Left renal pelvis (tissue), 4 donors: ENCODE results near the gene VIPR2. TPM values are rescaled to one million over a fixed set of nuclear protein-coding genes. Genes with fewer than 3 reads are reported as not detected.
"Not testable (repeated sequence)": the region's sequence is repeated elsewhere in the genome, so short reads cannot be mapped to it uniquely, and the experiment has no call there.

Source experiments
- DNase-seq, 4 donors: peaks; one replicate each; pipeline ENCODE4 v3.0.0-alpha.2; 2013; ENCODE audit warnings: low read depth in 4 of 4, low spot score in 3 of 4
- polyA plus RNA-seq, 4 donors: library from polyadenylated mRNA; unstranded; fragments of 120-200 nt; gene quantifications; one replicate each; pipeline ENCODE4 v1.2.1, GENCODE V29; 2013; ENCODE audit not compliant: insufficient read length in 4 of 4

VIPR2 gene
- polyA plus RNA-seq, 4 donors: 2.7 to 13.3 (median 3.4) TPM

DNA sequence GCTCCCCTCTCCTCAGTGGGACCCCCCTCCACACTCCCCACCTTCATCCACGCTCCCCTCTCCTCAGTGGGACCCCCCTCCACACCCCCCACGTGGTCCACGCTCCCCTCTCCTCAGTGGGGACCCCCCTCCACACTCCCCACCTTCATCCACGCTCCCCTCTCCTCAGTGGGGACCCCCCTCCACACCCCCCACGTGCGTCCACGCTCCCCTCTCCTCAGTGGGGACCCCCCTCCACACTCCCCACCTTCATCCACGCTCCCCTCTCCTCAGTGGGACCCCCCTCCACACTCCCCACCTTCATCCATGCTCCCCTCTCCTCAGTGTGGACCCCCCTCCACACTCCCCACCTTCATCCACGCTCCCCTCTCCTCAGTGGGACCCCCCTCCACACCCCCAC, 146.4 kb downstream of the VIPR2 start:
- DNase-seq: not testable (repeated sequence)

DNA sequence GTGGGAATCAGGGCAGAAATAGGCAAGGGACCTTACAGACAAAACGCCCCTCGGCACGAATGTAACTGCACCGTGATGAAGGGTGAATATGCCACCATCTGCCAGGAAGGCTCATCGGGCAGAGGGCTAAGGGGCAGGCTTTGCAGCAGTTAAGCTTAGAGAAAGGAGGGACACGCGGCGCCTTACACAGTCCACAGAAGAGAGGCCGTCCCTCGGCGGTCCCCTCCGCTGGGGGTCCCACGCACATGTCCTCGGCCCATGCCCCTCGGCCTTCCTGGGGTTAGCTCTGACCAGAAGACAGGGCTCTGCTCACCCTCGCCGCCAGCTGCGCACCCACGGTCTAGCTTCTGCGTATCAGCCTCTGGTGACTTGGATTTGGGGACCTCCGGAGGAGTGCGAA, 147.2 kb downstream of the VIPR2 start:
- DNase-seq: no peak

DNA sequence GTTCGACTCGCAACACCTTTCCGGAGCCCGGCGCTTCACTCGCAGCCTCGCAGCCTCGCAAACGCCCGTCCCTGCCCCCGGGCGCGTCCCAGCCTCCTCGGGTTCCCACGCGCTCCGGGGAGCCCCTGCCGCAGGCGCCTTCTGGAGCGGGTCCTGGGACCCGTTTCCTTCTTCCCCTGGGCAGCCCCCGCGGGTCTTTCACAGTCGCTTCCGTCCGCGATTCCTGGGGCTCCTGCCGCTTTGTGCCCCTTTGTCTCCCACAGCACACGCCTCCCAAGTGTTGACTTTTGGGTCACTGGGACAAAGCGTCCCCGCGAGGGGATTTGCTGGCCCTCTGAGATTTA, 147.6 kb downstream of the VIPR2 start:
- no peak for DNase-seq

DNA sequence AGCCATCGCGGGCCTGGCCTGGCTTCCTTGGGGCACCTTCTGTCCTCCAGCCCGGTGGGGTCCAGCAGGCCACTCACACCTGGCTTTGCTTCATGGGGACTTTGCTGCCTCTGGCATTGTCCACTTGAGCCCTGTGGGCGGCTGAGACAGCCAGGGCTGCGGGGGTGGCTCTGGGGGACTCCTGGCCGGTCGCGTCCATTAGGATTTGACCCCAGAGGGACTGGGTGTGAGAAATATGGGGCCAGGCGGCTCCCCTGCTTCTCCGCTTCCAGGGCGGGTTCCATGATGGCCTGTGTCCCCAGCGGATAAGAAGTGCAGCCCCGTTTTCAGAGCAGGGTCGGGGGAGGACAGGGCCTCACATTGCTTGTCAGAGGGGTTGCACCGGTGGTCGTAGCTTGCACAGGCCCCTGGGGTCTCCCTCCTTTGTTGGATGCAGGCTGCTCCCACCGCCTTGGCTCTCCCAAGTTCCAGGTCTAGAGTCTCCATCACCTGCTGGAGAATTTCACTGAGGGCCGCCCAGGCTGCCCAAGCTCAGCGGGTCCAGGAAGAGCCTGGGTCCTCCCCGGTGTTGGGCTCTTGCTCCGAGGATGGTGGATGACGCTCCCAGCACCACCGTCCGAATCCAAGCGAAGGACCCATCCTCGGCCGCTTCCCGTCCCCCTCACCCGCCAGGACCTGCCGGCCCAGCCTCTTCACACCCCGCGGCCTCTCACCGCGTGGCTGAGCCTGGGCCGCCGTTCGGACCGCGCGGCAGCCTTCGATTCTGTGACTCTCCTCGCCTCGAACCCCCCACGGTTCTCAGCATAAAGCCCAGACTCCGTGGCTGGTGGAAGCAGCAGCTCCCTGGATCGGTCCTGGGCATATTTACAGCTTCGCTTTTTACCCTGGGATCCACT, 148.2 kb downstream of the VIPR2 start:
- no peak for DNase-seq

DNA sequence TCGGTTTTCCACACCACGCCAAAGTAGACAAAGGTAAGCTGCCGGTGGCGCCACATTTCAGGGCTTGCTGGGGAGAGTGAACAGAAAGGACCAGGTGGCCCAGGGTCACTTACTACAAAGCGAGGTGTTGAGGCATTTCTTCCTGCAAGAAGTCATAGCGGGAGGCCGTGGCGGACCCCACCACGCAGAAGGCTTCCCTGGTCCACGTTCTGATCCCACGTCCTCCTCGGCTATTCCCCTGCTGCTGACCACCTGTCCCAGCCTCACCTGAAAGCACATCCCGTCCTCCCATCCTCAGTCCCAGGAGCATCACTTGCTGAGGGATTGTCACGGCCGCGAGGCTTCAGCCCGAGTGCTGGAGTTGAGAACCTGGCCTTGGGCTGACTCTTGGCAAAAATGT, 149.2 kb downstream of the VIPR2 start:
- no peak for DNase-seq

DNA sequence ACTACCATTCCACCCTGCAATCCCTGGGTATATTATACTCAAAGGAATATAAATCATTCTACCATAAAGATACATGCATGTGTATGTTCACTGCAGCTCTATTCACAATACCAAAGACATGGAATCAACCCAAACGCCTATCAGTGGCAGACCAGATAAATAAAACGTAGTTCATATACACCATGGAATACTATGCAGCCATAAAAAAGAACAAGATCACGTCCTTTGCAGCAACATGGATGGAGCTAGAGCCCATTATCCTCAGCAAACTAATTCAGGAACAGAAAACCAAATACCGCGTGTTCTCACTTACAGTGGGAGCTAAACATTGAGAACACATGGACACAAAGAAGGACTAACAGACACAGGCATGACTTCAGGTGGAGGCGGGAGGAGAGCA, 150.0 kb downstream of the VIPR2 start:
- no peak for DNase-seq

DNA sequence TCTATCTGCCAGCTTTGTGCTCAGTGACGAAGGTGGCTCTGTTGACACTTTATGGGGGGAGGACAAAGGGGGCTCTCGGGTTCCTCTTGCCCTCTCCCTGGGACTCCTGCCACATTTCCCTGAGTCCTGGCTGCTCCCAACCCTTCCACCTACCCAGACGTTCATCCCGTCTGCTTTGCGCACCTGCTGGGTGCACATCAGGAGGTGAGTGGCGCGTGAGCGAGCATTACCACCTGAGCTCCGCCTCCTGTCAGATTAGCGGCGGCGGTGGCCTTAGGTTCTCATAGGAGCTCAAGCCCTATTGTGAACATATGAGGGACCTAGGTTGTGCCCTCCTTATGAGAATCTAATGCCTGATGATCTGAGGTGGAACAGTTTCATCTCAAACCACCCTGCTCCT, 151.1 kb downstream of the VIPR2 start:
- no peak for DNase-seq

DNA sequence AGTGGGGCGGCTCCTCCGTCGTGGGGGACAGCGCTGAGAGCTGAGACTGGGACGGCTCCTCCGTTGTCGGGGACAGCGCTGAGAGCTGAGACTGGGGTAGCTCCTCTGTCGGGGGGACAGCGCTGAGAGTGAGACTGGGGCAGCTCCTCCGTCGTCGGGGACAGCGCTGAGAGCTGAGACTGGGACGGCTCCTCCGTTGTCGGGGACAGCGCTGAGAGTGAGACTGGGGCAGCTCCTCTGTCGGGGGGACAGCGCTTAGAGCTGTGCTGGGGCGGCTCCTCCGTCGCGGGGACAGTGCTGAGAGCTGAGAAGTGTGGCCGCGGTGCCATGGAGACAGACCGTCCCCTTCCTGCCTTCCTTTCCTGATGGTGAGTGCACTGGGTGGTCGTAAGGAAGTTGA, 151.9 kb downstream of the VIPR2 start:
- no peak for DNase-seq

DNA sequence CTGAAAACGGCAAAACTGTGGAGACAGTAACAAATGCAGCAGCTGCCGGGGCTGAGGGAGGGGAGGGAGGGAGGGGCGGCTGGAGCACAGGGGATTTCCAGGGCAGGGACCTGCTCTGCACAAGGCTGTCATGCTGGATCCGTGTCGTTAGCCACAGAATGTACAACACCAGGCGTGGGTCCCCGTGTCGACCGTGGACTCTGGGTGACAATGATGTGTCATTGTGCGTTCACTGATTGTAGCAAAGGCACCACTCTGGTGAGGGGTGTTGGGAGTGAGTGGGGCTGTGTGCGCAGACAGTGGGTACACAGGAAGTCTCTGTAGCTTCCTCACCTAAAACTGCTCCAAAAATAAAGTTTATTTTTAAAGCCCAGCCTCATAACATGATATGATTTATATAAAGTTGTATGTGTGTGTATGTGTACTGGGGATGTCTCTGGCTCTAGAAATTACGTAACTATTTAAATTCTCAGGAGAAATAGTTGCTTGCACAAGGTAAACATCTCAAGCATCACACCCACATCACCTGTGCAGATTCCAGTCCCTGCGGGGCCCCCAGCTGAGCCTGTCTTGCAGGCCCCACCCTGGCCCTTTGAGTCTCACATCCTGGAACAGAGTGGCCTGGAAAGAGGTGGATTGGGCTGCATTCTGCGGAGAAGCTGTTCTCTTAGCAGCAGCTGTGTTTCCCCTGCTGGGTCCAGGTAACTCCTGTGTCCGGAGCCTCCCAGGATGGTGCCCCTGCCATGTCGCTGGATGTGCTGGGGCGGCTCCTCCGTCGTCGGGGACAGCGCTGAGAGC, 152.6 kb downstream of the VIPR2 start:
- no peak for DNase-seq

DNA sequence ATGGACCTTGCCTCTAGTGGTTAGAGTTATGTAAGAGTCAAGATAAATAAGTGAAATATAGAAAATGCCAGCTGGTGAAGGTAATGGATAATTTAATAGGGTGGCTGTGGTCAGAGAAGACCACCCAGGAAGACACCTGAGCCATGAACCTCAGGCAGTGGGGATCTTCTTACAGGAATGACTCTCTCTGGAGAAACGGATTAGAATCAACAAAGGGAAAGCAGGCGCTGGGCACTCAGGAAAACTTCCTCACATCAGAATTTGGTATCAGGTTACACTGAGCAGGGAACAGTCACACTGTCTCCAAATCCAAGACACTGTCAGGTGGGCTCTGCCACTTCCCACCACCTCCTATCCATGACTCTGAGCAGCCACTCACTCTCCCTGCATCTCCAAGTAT, 155.7 kb downstream of the VIPR2 start:
- no peak for DNase-seq

DNA sequence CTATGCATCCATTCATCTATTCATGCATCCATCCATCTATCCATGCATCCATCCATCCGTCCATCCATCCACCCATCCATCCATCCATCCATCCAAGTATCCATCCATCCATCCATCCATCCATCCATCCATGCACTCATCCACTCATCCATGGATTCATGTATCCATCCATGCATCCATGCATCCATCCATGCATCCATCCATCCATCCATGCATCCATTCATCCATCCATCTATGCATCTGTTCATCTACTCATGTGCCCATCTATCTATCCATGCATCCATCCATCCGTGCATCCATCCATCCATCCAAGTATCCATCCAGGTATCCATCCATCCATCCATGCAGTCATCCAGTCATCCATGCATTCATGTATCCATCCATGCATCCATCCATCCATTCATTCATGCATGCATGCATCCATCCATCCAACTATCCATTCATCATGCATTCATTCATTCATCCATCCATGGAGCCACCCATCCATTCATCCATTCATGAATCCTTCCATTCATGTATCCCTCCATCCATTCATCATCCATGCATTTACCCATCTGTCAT, 156.3 kb downstream of the VIPR2 start:
- no peak for DNase-seq

DNA sequence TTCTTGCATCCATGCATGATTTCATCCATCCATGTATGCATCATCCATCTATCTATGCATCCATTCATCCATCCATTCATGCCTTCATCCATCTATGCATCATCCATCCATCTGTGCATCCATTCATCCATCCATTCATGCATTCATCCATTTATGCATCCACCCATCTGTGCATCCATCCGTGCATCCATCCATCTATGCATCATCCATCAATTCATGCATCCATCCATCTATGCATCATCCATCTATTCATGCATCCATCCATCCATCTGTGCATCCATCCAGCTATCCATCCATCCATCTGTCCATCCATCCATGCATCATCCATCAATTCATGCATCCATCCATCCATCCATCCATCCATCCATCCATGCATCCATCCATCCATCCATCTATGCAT, 157.0 kb downstream of the VIPR2 start:
- no peak for DNase-seq

DNA sequence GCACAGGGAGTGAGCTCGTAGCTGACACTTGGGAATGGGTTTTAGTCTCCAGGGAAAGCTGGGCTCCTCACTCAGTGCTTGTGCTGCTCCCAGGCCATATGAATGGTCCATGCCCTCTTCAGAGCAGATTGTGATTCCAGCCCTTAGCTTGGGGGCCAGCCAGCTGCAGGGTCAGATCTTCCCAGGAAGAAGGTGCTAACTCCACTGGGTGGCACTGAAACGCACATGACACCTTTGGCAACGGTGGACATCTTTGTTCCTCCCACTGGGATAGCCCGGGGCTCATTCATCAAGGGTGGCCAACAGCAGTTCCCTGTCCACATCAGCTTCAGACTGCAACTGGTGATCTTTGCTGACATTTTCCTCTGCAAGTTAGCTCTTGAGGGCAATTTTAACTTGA, 159.1 kb downstream of the VIPR2 start:
- DNase-seq: no peak

DNA sequence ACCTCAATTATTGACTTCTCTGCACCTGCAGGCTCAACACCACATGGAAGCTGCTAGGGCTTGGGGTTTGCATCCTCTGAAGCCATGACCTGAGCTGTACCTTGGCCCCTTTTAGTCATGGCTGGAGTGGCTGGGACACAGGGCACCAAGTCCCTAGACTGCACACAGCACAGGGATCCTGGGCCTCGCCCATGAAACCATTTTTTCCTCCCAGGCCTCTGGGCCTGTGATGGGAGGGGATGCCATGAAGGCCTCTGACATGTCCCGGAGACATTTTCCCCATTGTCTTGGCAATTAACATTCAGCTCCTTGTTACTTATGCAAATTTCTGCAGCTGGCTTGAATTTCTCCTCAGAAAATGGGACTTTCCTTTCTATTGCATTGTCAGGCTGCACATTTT, 160.7 kb downstream of the VIPR2 start:
- DNase-seq: not testable (repeated sequence)

DNA sequence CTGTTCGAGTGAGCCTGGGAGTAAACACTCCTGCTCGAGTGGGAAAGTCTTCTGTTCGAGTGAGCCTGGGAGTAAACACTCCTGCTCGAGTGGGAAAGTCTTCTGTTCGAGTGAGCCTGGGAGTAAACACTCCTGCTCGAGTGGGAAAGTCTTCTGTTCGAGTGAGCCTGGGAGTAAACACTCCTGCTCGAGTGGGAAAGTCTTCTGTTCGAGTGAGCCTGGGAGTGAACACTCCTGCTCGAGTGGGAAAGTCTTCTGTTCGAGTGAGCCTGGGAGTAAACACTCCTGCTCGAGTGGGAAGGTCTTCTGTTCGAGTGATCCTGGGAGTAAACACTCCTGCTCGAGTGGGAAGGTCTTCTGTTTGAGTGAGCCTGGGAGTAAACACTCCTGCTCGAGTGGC, 162.6 kb downstream of the VIPR2 start:
- DNase-seq: not testable (repeated sequence)

DNA sequence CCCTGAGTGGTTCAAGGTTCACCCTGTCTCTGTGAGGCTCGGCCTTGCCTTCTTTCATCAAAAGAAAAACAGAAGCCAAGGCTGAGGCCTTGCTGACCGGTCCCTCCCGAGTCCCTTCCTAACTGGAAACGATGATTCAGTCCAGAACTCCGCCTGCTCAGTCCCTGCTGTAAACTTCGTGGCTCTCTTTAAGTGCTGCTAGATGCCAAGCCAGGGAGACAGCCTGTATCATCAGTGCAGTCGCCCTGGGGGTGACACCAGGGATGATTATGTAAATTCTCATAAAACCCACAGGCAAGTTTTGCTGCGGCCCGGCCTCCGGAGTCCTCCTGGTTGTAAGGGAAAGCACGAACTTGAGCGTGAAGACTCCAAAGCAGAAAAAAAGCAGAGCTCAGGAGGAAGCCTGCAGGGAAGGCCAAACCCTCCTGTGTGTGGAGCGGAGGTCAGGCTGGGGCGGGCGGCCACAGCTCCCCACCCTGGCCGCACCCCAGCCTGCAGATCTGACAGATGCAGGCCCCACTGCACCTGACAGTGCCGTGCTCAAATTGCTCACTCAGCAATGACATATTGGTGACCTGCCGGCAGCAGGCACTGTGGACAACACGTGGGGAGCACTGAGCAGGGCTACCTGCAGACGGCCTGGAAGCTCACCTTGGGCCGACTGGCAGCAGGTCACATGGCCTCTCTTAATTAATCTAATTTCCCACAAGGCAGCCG, 164.9 kb downstream of the VIPR2 start:
- no peak for DNase-seq

DNA sequence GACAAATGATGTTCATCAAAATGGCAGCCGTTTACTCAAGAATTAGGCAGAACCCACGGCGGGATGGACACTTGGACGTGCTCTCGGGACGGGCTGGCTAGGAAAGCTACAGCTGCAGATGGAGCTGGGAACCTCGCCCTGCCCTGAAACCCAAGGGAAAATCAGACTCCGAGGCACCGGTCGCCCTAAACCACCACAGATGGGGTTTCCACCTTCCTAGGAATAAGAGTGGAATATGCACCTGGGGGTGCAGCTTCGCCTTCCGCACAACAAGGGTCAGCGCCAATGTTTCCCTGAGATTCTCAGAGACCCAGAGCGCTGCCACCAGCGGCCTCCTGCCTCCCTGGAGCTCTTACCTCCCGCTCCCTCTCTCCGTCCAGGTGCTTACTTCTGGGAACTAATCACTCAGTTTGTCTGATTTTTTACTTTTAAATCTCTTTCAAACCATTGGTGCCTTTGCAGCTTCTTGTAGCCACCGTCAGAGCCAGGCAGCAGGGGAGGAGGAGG, 165.6 kb downstream of the VIPR2 start:
- DNase-seq: no peak
